Hepatocyte (in vitro differentiated cells): ENCODE data around the gene GJB3.

Experiments
- EZH2 ChIP-seq: fragments of 200-600 bp; sonication (generic); IDR thresholded peaks from 2 replicates; pipeline ENCODE4 v1.6.1; 2016; ENCODE audit warnings: antibody characterized with exemption, mild to moderate bottlenecking, borderline replicate concordance
- TF ChIP-seq, protein P1 (sequence below): fragments of 200-600 bp; sonication (generic); IDR thresholded peaks from 2 replicates; pipeline ENCODE4 v1.5.1; 2016; ENCODE audit warnings: antibody characterized with exemption, mild to moderate bottlenecking; ENCODE audit not compliant: poor library complexity

GRCh38 chr1:34779962-34780361 is 1.1 kb upstream of the GJB3 start:
- TF ChIP-seq, protein P1, sequence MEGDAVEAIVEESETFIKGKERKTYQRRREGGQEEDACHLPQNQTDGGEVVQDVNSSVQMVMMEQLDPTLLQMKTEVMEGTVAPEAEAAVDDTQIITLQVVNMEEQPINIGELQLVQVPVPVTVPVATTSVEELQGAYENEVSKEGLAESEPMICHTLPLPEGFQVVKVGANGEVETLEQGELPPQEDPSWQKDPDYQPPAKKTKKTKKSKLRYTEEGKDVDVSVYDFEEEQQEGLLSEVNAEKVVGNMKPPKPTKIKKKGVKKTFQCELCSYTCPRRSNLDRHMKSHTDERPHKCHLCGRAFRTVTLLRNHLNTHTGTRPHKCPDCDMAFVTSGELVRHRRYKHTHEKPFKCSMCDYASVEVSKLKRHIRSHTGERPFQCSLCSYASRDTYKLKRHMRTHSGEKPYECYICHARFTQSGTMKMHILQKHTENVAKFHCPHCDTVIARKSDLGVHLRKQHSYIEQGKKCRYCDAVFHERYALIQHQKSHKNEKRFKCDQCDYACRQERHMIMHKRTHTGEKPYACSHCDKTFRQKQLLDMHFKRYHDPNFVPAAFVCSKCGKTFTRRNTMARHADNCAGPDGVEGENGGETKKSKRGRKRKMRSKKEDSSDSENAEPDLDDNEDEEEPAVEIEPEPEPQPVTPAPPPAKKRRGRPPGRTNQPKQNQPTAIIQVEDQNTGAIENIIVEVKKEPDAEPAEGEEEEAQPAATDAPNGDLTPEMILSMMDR = no peak
- no peak for TF ChIP-seq EZH2
